Thyroid gland (tissue), 4 donors: ENCODE data around the gene EXOC4.

ENCODE experiments used
- POLR2A ChIP-seq, 2 donors: fragments of 450-650 bp; IDR thresholded peaks; one replicate each; pipeline ENCODE4 v1.6.1; 2017; ENCODE audit warnings: antibody characterized with exemption in 2 of 2, mild to moderate bottlenecking in 2 of 2, moderate library complexity in 1 of 2
- TF ChIP-seq, protein P1 (sequence below), 6 experiments: fragments of 200-600 bp in 3 of 6; fragments of 450-650 bp in 3 of 6; sonication (generic) in 3 of 6; IDR thresholded peaks; one replicate each; pipeline ENCODE4 v1.5.1; 2016 to 2019; ENCODE audit warnings: antibody characterized with exemption in 6 of 6, mild to moderate bottlenecking in 2 of 6, inconsistent platforms in 1 of 6, moderate library complexity in 1 of 6

DNA sequence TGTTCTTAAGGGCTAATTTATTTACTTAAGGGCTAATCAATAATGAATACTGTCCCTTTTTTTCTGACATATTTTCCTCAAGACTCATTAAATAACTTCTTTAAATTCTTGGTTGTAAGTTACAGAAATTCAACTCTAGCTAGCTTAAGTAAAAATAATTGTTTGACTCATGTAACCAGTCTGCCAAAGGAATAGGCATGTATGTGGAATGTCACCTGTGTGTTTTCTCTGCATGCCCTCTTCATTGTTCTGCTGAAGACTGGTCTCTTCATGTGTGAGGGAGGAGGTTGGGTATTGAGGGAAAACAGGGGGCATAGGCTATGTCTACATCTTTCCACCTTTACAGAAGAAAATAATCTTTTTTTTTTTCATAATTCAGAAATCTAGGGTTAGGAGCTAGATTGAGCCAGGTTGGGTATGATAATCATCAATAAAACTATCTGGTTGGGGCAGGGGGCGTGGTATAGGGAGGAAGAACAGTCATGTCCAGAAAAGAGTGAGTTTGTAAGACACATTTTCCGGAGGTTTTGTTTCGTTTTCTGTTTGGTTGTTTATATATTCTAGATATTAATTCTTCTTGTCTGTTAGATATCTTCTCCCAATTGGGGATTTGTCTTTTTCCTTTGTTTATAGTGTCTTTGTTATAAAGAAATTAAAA, 37.9 kb downstream of the EXOC4 start:
- TF ChIP-seq, protein P1, sequence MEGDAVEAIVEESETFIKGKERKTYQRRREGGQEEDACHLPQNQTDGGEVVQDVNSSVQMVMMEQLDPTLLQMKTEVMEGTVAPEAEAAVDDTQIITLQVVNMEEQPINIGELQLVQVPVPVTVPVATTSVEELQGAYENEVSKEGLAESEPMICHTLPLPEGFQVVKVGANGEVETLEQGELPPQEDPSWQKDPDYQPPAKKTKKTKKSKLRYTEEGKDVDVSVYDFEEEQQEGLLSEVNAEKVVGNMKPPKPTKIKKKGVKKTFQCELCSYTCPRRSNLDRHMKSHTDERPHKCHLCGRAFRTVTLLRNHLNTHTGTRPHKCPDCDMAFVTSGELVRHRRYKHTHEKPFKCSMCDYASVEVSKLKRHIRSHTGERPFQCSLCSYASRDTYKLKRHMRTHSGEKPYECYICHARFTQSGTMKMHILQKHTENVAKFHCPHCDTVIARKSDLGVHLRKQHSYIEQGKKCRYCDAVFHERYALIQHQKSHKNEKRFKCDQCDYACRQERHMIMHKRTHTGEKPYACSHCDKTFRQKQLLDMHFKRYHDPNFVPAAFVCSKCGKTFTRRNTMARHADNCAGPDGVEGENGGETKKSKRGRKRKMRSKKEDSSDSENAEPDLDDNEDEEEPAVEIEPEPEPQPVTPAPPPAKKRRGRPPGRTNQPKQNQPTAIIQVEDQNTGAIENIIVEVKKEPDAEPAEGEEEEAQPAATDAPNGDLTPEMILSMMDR (IDR thresholded peaks at IDR 0.05): no peak
- TF ChIP-seq POLR2A (IDR thresholded peaks at IDR 0.05): no peak
